Astrocyte (in vitro differentiated cells and primary cell): ENCODE measurements around the gene ZBTB34. TPM values are rescaled to one million over a fixed set of nuclear protein-coding genes. Genes with fewer than 3 reads are reported as not detected.

Source experiments
- DNase-seq: peaks from one replicate; pipeline ENCODE4 v3.0.0-alpha.2; 2010; ENCODE audit warnings: low read depth
- FAIRE-seq: peaks from 2 replicates; lab custom pipeline; 2011; peaks lifted over from hg19 to GRCh38; lab: Jason Lieb, UNC
- H2AFZ ChIP-seq: 2 replicates; pipeline ENCODE4 v1.6.0; 2012; ENCODE audit warnings: low read depth, low read length, inconsistent platforms
- H3K27ac ChIP-seq: 2 replicates; pipeline ENCODE4 v1.5.1; 2011; ENCODE audit warnings: low read depth, low read length, inconsistent platforms
- H3K27me3 ChIP-seq: 2 replicates; pipeline ENCODE4 v1.6.0; 2011; ENCODE audit warnings: low read length, inconsistent platforms; ENCODE audit not compliant: insufficient read depth
- H3K36me3 ChIP-seq: 2 replicates; pipeline ENCODE4 v1.5.1; 2011; ENCODE audit warnings: low read length, inconsistent platforms; ENCODE audit not compliant: insufficient read depth
- H3K4me1 ChIP-seq: 2 replicates; pipeline ENCODE4 v1.5.1; 2011; ENCODE audit warnings: low read length, inconsistent platforms; ENCODE audit not compliant: insufficient read depth
- H3K4me2 ChIP-seq: 2 replicates; pipeline ENCODE4 v1.6.0; 2012; ENCODE audit warnings: low read length, inconsistent platforms
- H3K4me3 ChIP-seq: 2 replicates; pipeline ENCODE4 v1.5.1; 2011; ENCODE audit warnings: low read depth, mild to moderate bottlenecking, low read length, inconsistent platforms; ENCODE audit not compliant: insufficient read depth
- H3K79me2 ChIP-seq: 2 replicates; pipeline ENCODE4 v1.6.0; 2012; ENCODE audit warnings: mild to moderate bottlenecking, low read length, inconsistent platforms; ENCODE audit not compliant: insufficient read depth
- H3K9ac ChIP-seq: 2 replicates; pipeline ENCODE4 v1.6.0; 2012; ENCODE audit warnings: mild to moderate bottlenecking, low read length, inconsistent platforms
- H3K9me3 ChIP-seq: 2 replicates; pipeline ENCODE4 v1.5.1; 2012; ENCODE audit warnings: low read depth, mild to moderate bottlenecking, low read length, inconsistent platforms; ENCODE audit not compliant: insufficient read depth
- H4K20me1 ChIP-seq: 2 replicates; pipeline ENCODE4 v1.6.0; 2012; ENCODE audit warnings: low read length, inconsistent platforms; ENCODE audit not compliant: insufficient read depth
- H3K27ac Mint-ChIP-seq: one replicate; pipeline ENCODE4 v1.8.0; 2021; ENCODE audit warnings: mild to moderate bottlenecking, mixed read lengths; ENCODE audit not compliant: unreplicated experiment
- H3K27me3 Mint-ChIP-seq: one replicate; pipeline ENCODE4 v1.8.0; 2021; ENCODE audit warnings: low read depth, mixed read lengths; ENCODE audit not compliant: unreplicated experiment
- H3K36me3 Mint-ChIP-seq: one replicate; pipeline ENCODE4 v1.8.0; 2021; ENCODE audit warnings: low read depth, mixed read lengths; ENCODE audit not compliant: unreplicated experiment
- H3K4me1 Mint-ChIP-seq: one replicate; pipeline ENCODE4 v1.8.0; 2021; ENCODE audit warnings: low read depth, mixed read lengths; ENCODE audit not compliant: unreplicated experiment
- H3K4me3 Mint-ChIP-seq: one replicate; pipeline ENCODE4 v1.8.0; 2021; ENCODE audit warnings: mild to moderate bottlenecking, moderate library complexity, mixed read lengths; ENCODE audit not compliant: unreplicated experiment
- H3K9me3 Mint-ChIP-seq: one replicate; pipeline ENCODE4 v1.8.0; 2021; ENCODE audit warnings: mild to moderate bottlenecking, mixed read lengths; ENCODE audit not compliant: unreplicated experiment
- CTCF ChIP-seq: IDR thresholded peaks from 2 replicates; pipeline ENCODE4 v1.5.1; 2011; ENCODE audit warnings: low read depth, mild to moderate bottlenecking, inconsistent platforms, low read length, moderate library complexity; ENCODE audit not compliant: insufficient read depth
- EZH2 ChIP-seq: IDR thresholded peaks from 2 replicates; pipeline ENCODE4 v1.6.1; 2012; ENCODE audit warnings: mild to moderate bottlenecking, low read length, inconsistent platforms; ENCODE audit not compliant: insufficient read depth
- total RNA-seq: library from RNA; stranded (reverse); gene quantifications from 2 replicates; pipeline ENCODE4 v1.2.1, GENCODE V29; 2021

Gene ZBTB34
- total RNA-seq, 1 donor from 2014 or later, result 14.7 TPM

- H3K27ac ChIP-seq, result no peak overlapping the region
- H3K4me3 ChIP-seq, result no peak overlapping the region
- Mint-ChIP-seq H3K9me3 (peaks cover 6% of the 10 kb centered on the region), H3K4me3 (no peak overlapping the region), H3K27me3 (peaks cover 18% of the 10 kb centered on the region), H3K4me1 (peaks cover 3% of the 10 kb centered on the region), H3K27ac (no peak overlapping the region), H3K36me3 (no peaks in the 10 kb centered on the region)
- no peak overlapping the region for H2AFZ ChIP-seq
- H3K27me3 ChIP-seq, result peaks cover 8% of the 10 kb centered on the region
- H3K9me3 ChIP-seq, result peaks cover 3% of the 10 kb centered on the region
- no peaks in the 10 kb centered on the region for H3K36me3 ChIP-seq
- H3K9ac ChIP-seq, result no peak overlapping the region
- H4K20me1 ChIP-seq, result peaks cover 3% of the 10 kb centered on the region
- no peaks in the 10 kb centered on the region for H3K79me2 ChIP-seq
- no peak overlapping the region for H3K4me2 ChIP-seq
- TF ChIP-seq EZH2 (no peak), CTCF (no peak)
- no peak for FAIRE-seq
- H3K4me1 ChIP-seq, result no peaks in the 10 kb centered on the region
- no peak for DNase-seq
Observed at GRCh38 chr9:126934441-126934840, 74.0 kb downstream of the ZBTB34 start.

Other genes starting within 250 kb of the ZBTB34 start
- gene LMX1B, start 246.7 kb upstream of the ZBTB34 start, total RNA-seq, result 0.07 and 0.45 TPM in 2 replicates
- 21.5 and 23.5 TPM in 2 replicates for gene ZBTB43, start 55.6 kb upstream of the ZBTB34 start, total RNA-seq
- gene RALGPS1, start 54.1 kb downstream of the ZBTB34 start, total RNA-seq, result 1.7 and 2.8 TPM in 2 replicates